H9 (cell line): Measurements from ENCODE around the gene GCC2. TPM values are rescaled to one million over a fixed set of nuclear protein-coding genes. Genes with fewer than 3 reads are reported as not detected.

Experiments
- DNase-seq: peaks from one replicate; pipeline ENCODE4 v3.0.0-alpha.2; 2017
- H2AFZ ChIP-seq: one replicate; pipeline ENCODE4 v1.6.1; 2013; ENCODE audit warnings: mild to moderate bottlenecking, low read length, control low read depth, moderate library complexity
- H2AK5ac ChIP-seq: 2 replicates; pipeline ENCODE4 v1.6.1; 2013; ENCODE audit warnings: low read length, control low read depth, mixed read lengths; ENCODE audit not compliant: insufficient read length
- H2BK120ac ChIP-seq: one replicate; pipeline ENCODE4 v1.6.1; 2013; ENCODE audit warnings: low read depth, mild to moderate bottlenecking, low read length, control low read depth, inconsistent platforms; ENCODE audit not compliant: poor library complexity, severe bottlenecking
- H2BK12ac ChIP-seq: 2 replicates; pipeline ENCODE4 v1.6.1; 2013; ENCODE audit warnings: low read length, control low read depth, mixed read lengths, low read depth; ENCODE audit not compliant: insufficient read length
- H2BK15ac ChIP-seq: 2 replicates; pipeline ENCODE4 v1.6.1; 2013; ENCODE audit warnings: low read depth, low read length, control low read depth
- H2BK20ac ChIP-seq: one replicate; pipeline ENCODE4 v1.6.1; 2013; ENCODE audit warnings: low read depth, mild to moderate bottlenecking, low read length, control low read depth, inconsistent platforms; ENCODE audit not compliant: poor library complexity, severe bottlenecking
- H2BK5ac ChIP-seq: 2 replicates; pipeline ENCODE4 v1.6.1; 2013; ENCODE audit warnings: low read length, control low read depth, mixed read lengths; ENCODE audit not compliant: insufficient read length
- H3K14ac ChIP-seq: 2 replicates; pipeline ENCODE4 v1.6.1; 2013; ENCODE audit warnings: low read length, control low read depth; ENCODE audit not compliant: insufficient read depth
- H3K18ac ChIP-seq: 2 replicates; pipeline ENCODE4 v1.6.1; 2013; ENCODE audit warnings: low read depth, mild to moderate bottlenecking, mixed read lengths, low read length, control low read depth; ENCODE audit not compliant: insufficient read length
- H3K23ac ChIP-seq: 2 replicates; pipeline ENCODE4 v1.6.1; 2013; ENCODE audit warnings: low read length, control low read depth, mixed read lengths, low read depth; ENCODE audit not compliant: insufficient read length
- H3K23me2 ChIP-seq: 2 replicates; pipeline ENCODE4 v1.6.1; 2013; ENCODE audit warnings: low read depth, mild to moderate bottlenecking, mixed read lengths, low read length, control low read depth; ENCODE audit not compliant: insufficient read length, poor library complexity, severe bottlenecking
- H3K27ac ChIP-seq: 2 replicates; pipeline ENCODE4 v1.5.1; 2013; ENCODE audit warnings: low read length, control low read depth, mixed read lengths, low read depth; ENCODE audit not compliant: insufficient read length
- H3K27me3 ChIP-seq: 2 replicates; pipeline ENCODE4 v1.6.1; 2013; ENCODE audit warnings: low read length, control low read depth, inconsistent platforms; ENCODE audit not compliant: insufficient read depth
- H3K4ac ChIP-seq: 2 replicates; pipeline ENCODE4 v1.6.1; 2013; ENCODE audit warnings: low read depth, mild to moderate bottlenecking, control low read depth, inconsistent platforms, low read length, moderate library complexity
- H3K4me1 ChIP-seq: 2 replicates; pipeline ENCODE4 v1.6.1; 2013; ENCODE audit warnings: low read length, control low read depth, inconsistent platforms; ENCODE audit not compliant: insufficient read depth
- H3K4me2 ChIP-seq: 2 replicates; pipeline ENCODE4 v1.6.1; 2013; ENCODE audit warnings: low read length, control low read depth, mixed read lengths; ENCODE audit not compliant: insufficient read length, insufficient read depth
- H3K56ac ChIP-seq: 2 replicates; pipeline ENCODE4 v1.6.1; 2013; ENCODE audit warnings: low read depth, mild to moderate bottlenecking, mixed read lengths, low read length, control low read depth; ENCODE audit not compliant: insufficient read length
- H3K79me1 ChIP-seq: 2 replicates; pipeline ENCODE4 v1.6.1; 2013; ENCODE audit warnings: low read depth, mild to moderate bottlenecking, moderate library complexity, low read length, control low read depth, inconsistent platforms; ENCODE audit not compliant: insufficient read depth, poor library complexity, severe bottlenecking
- H3K79me2 ChIP-seq: 2 replicates; pipeline ENCODE4 v1.6.1; 2013; ENCODE audit warnings: low read length, control low read depth, inconsistent platforms; ENCODE audit not compliant: insufficient read depth
- H3K9ac ChIP-seq: 2 replicates; pipeline ENCODE4 v1.6.1; 2013; ENCODE audit warnings: low read length, control low read depth, mixed read lengths; ENCODE audit not compliant: insufficient read length; ENCODE audit errors: extremely low read depth
- H3K9me3 ChIP-seq: one replicate; pipeline ENCODE4 v1.6.1; 2013; ENCODE audit warnings: low read depth, low read length, inconsistent platforms; ENCODE audit not compliant: control insufficient read depth
- H3T11ph ChIP-seq: one replicate; pipeline ENCODE4 v1.6.1; 2013; ENCODE audit warnings: mild to moderate bottlenecking, low read length, control low read depth, inconsistent platforms
- H4K20me1 ChIP-seq: one replicate; pipeline ENCODE4 v1.6.1; 2013; ENCODE audit not compliant: control insufficient read depth, insufficient read length, insufficient read depth
- H4K5ac ChIP-seq: 2 replicates; pipeline ENCODE4 v1.6.1; 2013; ENCODE audit warnings: low read depth, mild to moderate bottlenecking, mixed read lengths, low read length, control low read depth; ENCODE audit not compliant: insufficient read length
- H4K8ac ChIP-seq: replicated peaks from 2 replicates; pipeline ENCODE4 v1.6.1; 2013; ENCODE audit warnings: low read length, control low read depth, mixed read lengths, low read depth; ENCODE audit not compliant: insufficient read length
- H4K91ac ChIP-seq: 2 replicates; pipeline ENCODE4 v1.6.1; 2013; ENCODE audit warnings: low read depth, mild to moderate bottlenecking, moderate library complexity, mixed read lengths, low read length, control low read depth; ENCODE audit not compliant: insufficient read length
- H3K27ac Mint-ChIP-seq, 3 experiments: 2 replicates in 2 of 3; 3 replicates in 1 of 3; pipeline ENCODE4 v1.8.0; 2020 to 2021; ENCODE audit warnings: mixed read lengths in 3 of 3, mild to moderate bottlenecking in 1 of 3, moderate library complexity in 1 of 3
- H3K27me3 Mint-ChIP-seq: 2 replicates; pipeline ENCODE4 v1.8.0; 2021; ENCODE audit warnings: low read depth, mild to moderate bottlenecking, moderate library complexity, mixed read lengths
- H3K36me3 Mint-ChIP-seq, 3 experiments: 2 replicates in 2 of 3; 3 replicates in 1 of 3; pipeline ENCODE4 v1.8.0; 2020 to 2021; ENCODE audit warnings: low read depth in 3 of 3, mixed read lengths in 3 of 3; ENCODE audit not compliant: insufficient read depth in 1 of 3
- H3K4me1 Mint-ChIP-seq, 2 experiments: 2 replicates each; pipeline ENCODE4 v1.8.0; 2020; ENCODE audit warnings: mixed read lengths in 2 of 2
- H3K4me3 Mint-ChIP-seq, 2 experiments: 2 replicates in 1 of 2; 3 replicates in 1 of 2; pipeline ENCODE4 v1.8.0; 2020 to 2021; ENCODE audit warnings: mild to moderate bottlenecking in 2 of 2, mixed read lengths in 2 of 2, moderate library complexity in 1 of 2
- H3K9me3 Mint-ChIP-seq, 2 experiments: 2 replicates in 1 of 2; 3 replicates in 1 of 2; pipeline ENCODE4 v1.8.0; 2020; ENCODE audit warnings: mild to moderate bottlenecking in 2 of 2, mixed read lengths in 2 of 2, moderate library complexity in 1 of 2
- WGBS: extraction: QIAGEN DNeasy Blood & Tissue Kit; methylation state at CpG from one replicate; pipeline ENCODE4 v1.1.7; 2013; ENCODE audit warnings: missing lambda C conversion rate, low lambda C conversion rate, mixed read lengths; ENCODE audit not compliant: insufficient read length; ENCODE audit errors: extremely low coverage; 5-methylcytosine and 5-hydroxymethylcytosine counted together
- total RNA-seq: library from RNA; stranded (reverse); gene quantifications from 2 replicates; pipeline ENCODE4 v1.2.1, GENCODE V29; 2021
- TF ChIP-seq, protein P1 (sequence below): fragments of 200-600 bp; sonication (generic); conservative IDR thresholded peaks from 3 replicates; pipeline ENCODE4 v1.8.0; 2021; ENCODE audit warnings: antibody characterized with exemption, mild to moderate bottlenecking

Gene GCC2
- total RNA-seq, 1 experiment from 2014 or later, result 53.3 TPM

GRCh38 chr2:108412995-108413710, 35.9 kb upstream of the GCC2 start:
- Histone ChIP-seq H2AK5ac (no peak overlapping the region), H2BK12ac (no peak overlapping the region), H2BK20ac (no peak overlapping the region), H3T11ph (no peak overlapping the region), H3K4ac (no peak overlapping the region), H3K9me3 (no peaks in the 10 kb centered on the region), H4K5ac (no peak overlapping the region), H2BK120ac (no peak overlapping the region), H3K79me2 (no peaks in the 10 kb centered on the region), H3K56ac (no peak overlapping the region), H2BK5ac (no peak overlapping the region), H3K27me3 (no peaks in the 10 kb centered on the region), H3K4me2 (no peak overlapping the region), H4K20me1 (no peaks in the 10 kb centered on the region), H3K9ac (no peak overlapping the region), H3K79me1 (no peaks in the 10 kb centered on the region), H2BK15ac (no peak overlapping the region), H2AFZ (no peak overlapping the region), H4K91ac (no peak overlapping the region), H3K27ac (no peak overlapping the region), H4K8ac (no peak overlapping the region), H3K23ac (no peak overlapping the region), H3K14ac (no peak overlapping the region), H3K18ac (no peak overlapping the region), H3K4me1 (no peaks in the 10 kb centered on the region), H3K23me2 (no peaks in the 10 kb centered on the region)
- Mint-ChIP-seq H3K27ac (peak overlapping the region in 1 of 3 experiments; percentile 23; a peak in 1 of 7 replicates), H3K4me3 (no peak overlapping the region), H3K9me3 (peaks cover 0 to 2% of the 10 kb centered on the region in 2 experiments; a peak in 2 of 5 replicates), H3K4me1 (no peaks in the 10 kb centered on the region), H3K27me3 (no peaks in the 10 kb centered on the region), H3K36me3 (no peaks in the 10 kb centered on the region)
- TF ChIP-seq, protein P1, sequence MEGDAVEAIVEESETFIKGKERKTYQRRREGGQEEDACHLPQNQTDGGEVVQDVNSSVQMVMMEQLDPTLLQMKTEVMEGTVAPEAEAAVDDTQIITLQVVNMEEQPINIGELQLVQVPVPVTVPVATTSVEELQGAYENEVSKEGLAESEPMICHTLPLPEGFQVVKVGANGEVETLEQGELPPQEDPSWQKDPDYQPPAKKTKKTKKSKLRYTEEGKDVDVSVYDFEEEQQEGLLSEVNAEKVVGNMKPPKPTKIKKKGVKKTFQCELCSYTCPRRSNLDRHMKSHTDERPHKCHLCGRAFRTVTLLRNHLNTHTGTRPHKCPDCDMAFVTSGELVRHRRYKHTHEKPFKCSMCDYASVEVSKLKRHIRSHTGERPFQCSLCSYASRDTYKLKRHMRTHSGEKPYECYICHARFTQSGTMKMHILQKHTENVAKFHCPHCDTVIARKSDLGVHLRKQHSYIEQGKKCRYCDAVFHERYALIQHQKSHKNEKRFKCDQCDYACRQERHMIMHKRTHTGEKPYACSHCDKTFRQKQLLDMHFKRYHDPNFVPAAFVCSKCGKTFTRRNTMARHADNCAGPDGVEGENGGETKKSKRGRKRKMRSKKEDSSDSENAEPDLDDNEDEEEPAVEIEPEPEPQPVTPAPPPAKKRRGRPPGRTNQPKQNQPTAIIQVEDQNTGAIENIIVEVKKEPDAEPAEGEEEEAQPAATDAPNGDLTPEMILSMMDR, result no peak
- no CpG with 5 or more reads among the region's 1 CpG for WGBS
- no peak for DNase-seq
